HCT116 (cell line): ENCODE data around the gene ARL6IP4. TPM values are rescaled to one million over a fixed set of nuclear protein-coding genes. Genes with fewer than 3 reads are reported as not detected.

Experiments used
- ATAC-seq: fragments of 200-7000 bp; cut with Tn5 transposase; 2 replicates; pipeline ENCODE4 v1.9.1; 2020; ENCODE audit warnings: mild to moderate bottlenecking, moderate library complexity
- BruUV-seq: library from RNA; stranded (reverse); fragments of 400-500 nt; replicated peaks from 2 replicates; lab custom pipeline; 2021; lab: Mats Ljungman, UMichigan
- CTCF ChIA-PET: fragments of 300-600 bp; sonication (Branson Sonifier 250); formaldehyde crosslinking; loops from one replicate; lab custom pipeline; 2021; ENCODE audit warnings: antibody characterized with exemption; lab: Charles Lee
- POLR2A ChIA-PET: fragments of 300-600, 350-600 bp; sonication (Branson Sonifier 250); formaldehyde crosslinking; loops from one replicate; lab custom pipeline; 2021; ENCODE audit warnings: antibody characterized with exemption; lab: Charles Lee
- RAD21 ChIA-PET, 2 experiments: fragments of 300-600 bp; sonication (Branson Sonifier 250); formaldehyde crosslinking; loops; one replicate each; lab custom pipeline; 2023; ENCODE audit warnings: low total read pairs in 2 of 2; ENCODE audit not compliant: uncharacterized antibody in 2 of 2, unreplicated experiment in 2 of 2, low non-redundant PET in 1 of 2; lab: Charles Lee
- DNase-seq: peaks from one replicate; pipeline ENCODE4 v3.0.0-alpha.2; 2010; ENCODE audit warnings: low read depth, low spot score
- H2AFZ ChIP-seq: fragments of 200-600 bp; shearing (Covaris generic), sonication (generic); 2 replicates; pipeline ENCODE4 v1.6.1; 2017; ENCODE audit warnings: low read depth, mixed run types, mixed read lengths, antibody characterized with exemption, low read length; ENCODE audit not compliant: poor library complexity, severe bottlenecking
- H3K27ac ChIP-seq: 2 replicates; pipeline ENCODE4 v1.5.1; 2012; ENCODE audit warnings: low read depth, low read length
- H3K27me3 ChIP-seq: fragments of 200-600 bp; sonication (generic); 2 replicates; pipeline ENCODE4 v1.6.1; 2016; ENCODE audit warnings: mixed run types, low read length, mixed read lengths; ENCODE audit not compliant: insufficient read depth
- H3K36me3 ChIP-seq, 2 experiments: fragments of 200-500 bp in 1 of 2; fragments of 200-600 bp in 1 of 2; sonication (Bioruptor generic) in 1 of 2; sonication (generic) in 1 of 2; 2 replicates each; pipeline versions ENCODE4 v1.5.1 to v1.6.1; 2014 to 2016; ENCODE audit warnings: low read length in 2 of 2, inconsistent platforms in 1 of 2, mixed read lengths in 1 of 2, mixed run types in 1 of 2; ENCODE audit not compliant: insufficient read depth in 2 of 2, control insufficient read depth in 1 of 2
- H3K4me1 ChIP-seq, 2 experiments: fragments of 200-600 bp in 1 of 2; sonication (generic) in 1 of 2; 2 replicates each; pipeline versions ENCODE4 v1.5.1 to v1.6.1; 2012 to 2017; ENCODE audit warnings: low read length in 2 of 2, inconsistent platforms in 1 of 2, mild to moderate bottlenecking in 1 of 2, mixed read lengths in 1 of 2, mixed run types in 1 of 2, moderate library complexity in 1 of 2; ENCODE audit not compliant: insufficient read depth in 2 of 2, control insufficient read depth in 1 of 2
- H3K4me2 ChIP-seq: fragments of 200-600 bp; sonication (generic); 2 replicates; pipeline ENCODE4 v1.6.1; 2017; ENCODE audit warnings: mixed run types, low read length, mixed read lengths
- H3K4me3 ChIP-seq, 2 experiments: fragments of 200-600 bp in 1 of 2; sonication (generic) in 1 of 2; replicated peaks in 1 of 2; 2 replicates each; pipeline ENCODE4 v1.5.1; 2011 to 2016; ENCODE audit warnings: low read length in 2 of 2, control low read depth in 1 of 2, low read depth in 1 of 2, mild to moderate bottlenecking in 1 of 2, mixed read lengths in 1 of 2, mixed run types in 1 of 2
- H3K79me2 ChIP-seq: fragments of 200-600 bp; sonication (generic); 2 replicates; pipeline ENCODE4 v1.6.1; 2017; ENCODE audit warnings: mild to moderate bottlenecking, mixed run types, low read length, moderate library complexity, mixed read lengths; ENCODE audit not compliant: insufficient read depth
- H3K9ac ChIP-seq: fragments of 200-600 bp; sonication (generic); 2 replicates; pipeline ENCODE4 v1.6.1; 2016; ENCODE audit warnings: low read length, mixed read lengths
- H3K9me2 ChIP-seq: fragments of 200-600 bp; sonication (generic), shearing (Covaris generic); 2 replicates; pipeline ENCODE4 v1.6.1; 2017; ENCODE audit warnings: mixed run types, mild to moderate bottlenecking, moderate library complexity; ENCODE audit not compliant: insufficient read depth
- H3K9me3 ChIP-seq, 2 experiments: fragments of 200-500 bp in 1 of 2; fragments of 200-600 bp in 1 of 2; sonication (Bioruptor generic) in 1 of 2; sonication (generic) in 1 of 2; 2 replicates each; pipeline ENCODE4 v1.6.1; 2014 to 2017; ENCODE audit warnings: low read length in 2 of 2, mixed read lengths in 2 of 2, inconsistent platforms in 1 of 2, low read depth in 1 of 2, mild to moderate bottlenecking in 1 of 2, mixed run types in 1 of 2, moderate library complexity in 1 of 2; ENCODE audit not compliant: control insufficient read depth in 1 of 2, insufficient read depth in 1 of 2
- H4K20me1 ChIP-seq: fragments of 200-600 bp; sonication (generic), shearing (Covaris generic); 2 replicates; pipeline ENCODE4 v1.6.1; 2017; ENCODE audit warnings: mixed run types, mild to moderate bottlenecking, moderate library complexity; ENCODE audit not compliant: insufficient read depth
- CBX3 ChIP-seq: IDR thresholded peaks from 2 replicates; pipeline ENCODE4 v1.6.1; 2012; ENCODE audit warnings: low read depth
- CEBPB ChIP-seq: IDR thresholded peaks from 2 replicates; pipeline ENCODE4 v1.6.1; 2012; ENCODE audit warnings: low read depth
- EZH2 ChIP-seq: fragments of 200-600 bp; sonication (generic); IDR thresholded peaks from 2 replicates; pipeline ENCODE4 v1.6.1; 2017; ENCODE audit warnings: antibody characterized with exemption, mixed run types
- FOSL1 ChIP-seq: IDR thresholded peaks from 2 replicates; pipeline ENCODE4 v1.6.1; 2012; ENCODE audit warnings: low read depth
- POLR2AphosphoS5 ChIP-seq: IDR thresholded peaks from 2 replicates; pipeline ENCODE4 v1.6.1; 2011; ENCODE audit warnings: mild to moderate bottlenecking, low read depth, low read length, moderate library complexity
- RAD21 ChIP-seq: IDR thresholded peaks from 2 replicates; pipeline ENCODE4 v1.6.1; 2012; ENCODE audit warnings: low read depth, mild to moderate bottlenecking
- SRF ChIP-seq: IDR thresholded peaks from 2 replicates; pipeline ENCODE4 v1.6.1; 2012; ENCODE audit warnings: low read depth
- TCF7L2 ChIP-seq: IDR thresholded peaks from 2 replicates; pipeline ENCODE4 v1.7.0; 2011; ENCODE audit warnings: borderline replicate concordance, inconsistent platforms; ENCODE audit not compliant: insufficient read depth, insufficient read length; ENCODE audit errors: extremely low read depth
- YY1 ChIP-seq: IDR thresholded peaks from 2 replicates; pipeline ENCODE4 v1.6.1; 2011; ENCODE audit warnings: low read length, low read depth, moderate library complexity, mild to moderate bottlenecking; ENCODE audit not compliant: insufficient replicate concordance; ENCODE audit errors: extremely low read depth
- ZNF274 ChIP-seq: fragments of 200-500 bp; sonication (Bioruptor generic); IDR thresholded peaks from 2 replicates; pipeline ENCODE4 v1.6.1; 2014; ENCODE audit warnings: mild to moderate bottlenecking, low read depth, low read length, inconsistent platforms
- intact Hi-C: fragments of 100-400 bp; cut with micrococcal nuclease; formaldehyde crosslinking; loops from 2 replicates; pipeline ENCODE4 v1.10.0; 2022
- total RNA-seq: library from RNA; stranded (reverse); gene quantifications from one replicate; pipeline ENCODE4 v1.2.1, GENCODE V29; 2021; ENCODE audit not compliant: unreplicated experiment
- TF ChIP-seq, protein P1 (sequence below), 3 experiments: fragments of 200-600 bp in 1 of 3; sonication (generic) in 1 of 3; IDR thresholded peaks in 2 of 3; conservative IDR thresholded peaks in 1 of 3; 2 replicates each; pipeline ENCODE4 v1.5.1; 2012 to 2017; ENCODE audit warnings: low read depth in 2 of 3, low read length in 2 of 3, antibody characterized with exemption in 1 of 3, borderline replicate concordance in 1 of 3, control low read depth in 1 of 3, mild to moderate bottlenecking in 1 of 3, mixed read lengths in 1 of 3, mixed run types in 1 of 3, moderate library complexity in 1 of 3; ENCODE audit not compliant: insufficient read depth in 1 of 3
- TF ChIP-seq, protein P2 (sequence below): IDR thresholded peaks from 2 replicates; pipeline ENCODE4 v1.6.1; 2012

The ARL6IP4 gene
- total RNA-seq, 1 experiment from 2014 or later: 128 TPM

DNA sequence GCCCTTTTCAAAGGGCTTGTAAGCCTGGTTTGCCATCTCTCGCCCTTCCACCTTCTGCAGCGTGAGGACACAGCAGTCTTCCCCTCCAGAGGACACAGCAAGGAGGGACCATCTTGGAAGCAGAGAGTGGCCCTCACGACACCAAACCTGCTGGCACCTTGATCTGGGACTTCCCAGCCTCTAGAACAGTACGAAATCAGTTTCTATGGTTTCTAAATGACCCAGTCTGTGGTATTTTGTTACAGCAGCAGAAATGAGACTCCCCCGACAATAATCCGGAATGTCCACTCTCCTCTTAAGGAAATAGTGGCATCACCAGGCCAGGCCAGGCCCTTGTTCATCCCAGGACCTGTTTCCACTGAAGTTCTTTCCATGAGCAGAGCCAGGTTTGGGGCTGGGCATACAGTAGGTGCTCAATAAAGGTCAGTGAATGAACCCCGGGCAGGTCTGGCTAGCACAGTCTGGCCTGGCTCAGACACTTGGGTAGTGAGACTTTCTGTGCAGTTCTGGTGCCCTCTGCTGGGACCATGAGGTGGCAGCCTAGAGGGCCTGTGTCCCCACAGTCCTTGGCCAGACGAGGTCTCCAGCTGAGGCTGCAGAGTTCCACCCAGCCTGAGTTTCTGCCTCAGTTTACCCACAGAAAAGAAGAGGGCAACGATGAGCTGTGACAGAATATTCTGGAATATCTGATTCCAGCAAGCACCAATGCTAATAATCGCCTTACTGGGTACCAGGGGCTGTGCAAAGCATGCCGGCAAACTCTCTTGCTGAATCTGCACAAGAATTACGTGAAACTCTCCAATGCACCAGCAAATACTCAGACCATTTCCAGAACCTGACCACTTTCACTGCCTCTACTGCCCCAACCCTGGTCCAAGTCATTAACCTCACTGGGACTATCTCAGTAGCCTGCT is 28.2 kb upstream of the ARL6IP4 start:
- Histone ChIP-seq H3K4me2 (peak overlapping the region; percentile 50), H3K9me2 (no peaks in the 10 kb centered on the region), H2AFZ (no peak overlapping the region), H3K4me3 (no peak overlapping the region), H3K36me3 (no peaks in the 10 kb centered on the region), H4K20me1 (no peaks in the 10 kb centered on the region), H3K9me3 (no peaks in the 10 kb centered on the region), H3K27me3 (no peaks in the 10 kb centered on the region), H3K27ac (0 out of 2 replicates have a peak overlapping the region, but pooled peaks have one; percentile 4), H3K79me2 (no peaks in the 10 kb centered on the region), H3K9ac (peak overlapping the region; percentile 32), H3K4me1 (peaks cover 11 to 32% of the 10 kb centered on the region in 2 experiments)
- intact Hi-C loops: loop anchor here (1.0 to 5.0 kb wide), 5 partner anchors 72 to 315 kb away; no protein-coding TSS in a partner anchor
- ChIA-PET POLR2A (interaction anchor here (0.7 kb wide), 1 partner anchor 14 kb away, joined by 3 read pairs; the partner anchor contains the start of gene ABCB9), RAD21 (interaction anchor here (0.6 to 1.2 kb wide), 4 partner anchors 14 to 158 kb away, joined by 3 to 6 read pairs (median 3); partner anchors contain the start of gene ABCB9 (in 1 of the 2)), CTCF (interaction anchor here (0.6 to 3.0 kb wide), 8 partner anchors 9 to 314 kb away, joined by 3 to 17 read pairs (median 4); no protein-coding TSS in a partner anchor)
- DNase-seq (peak; percentile 59), ATAC-seq (peak; percentile 95)
- TF ChIP-seq ZNF274: no peak
- TF ChIP-seq, protein P1, sequence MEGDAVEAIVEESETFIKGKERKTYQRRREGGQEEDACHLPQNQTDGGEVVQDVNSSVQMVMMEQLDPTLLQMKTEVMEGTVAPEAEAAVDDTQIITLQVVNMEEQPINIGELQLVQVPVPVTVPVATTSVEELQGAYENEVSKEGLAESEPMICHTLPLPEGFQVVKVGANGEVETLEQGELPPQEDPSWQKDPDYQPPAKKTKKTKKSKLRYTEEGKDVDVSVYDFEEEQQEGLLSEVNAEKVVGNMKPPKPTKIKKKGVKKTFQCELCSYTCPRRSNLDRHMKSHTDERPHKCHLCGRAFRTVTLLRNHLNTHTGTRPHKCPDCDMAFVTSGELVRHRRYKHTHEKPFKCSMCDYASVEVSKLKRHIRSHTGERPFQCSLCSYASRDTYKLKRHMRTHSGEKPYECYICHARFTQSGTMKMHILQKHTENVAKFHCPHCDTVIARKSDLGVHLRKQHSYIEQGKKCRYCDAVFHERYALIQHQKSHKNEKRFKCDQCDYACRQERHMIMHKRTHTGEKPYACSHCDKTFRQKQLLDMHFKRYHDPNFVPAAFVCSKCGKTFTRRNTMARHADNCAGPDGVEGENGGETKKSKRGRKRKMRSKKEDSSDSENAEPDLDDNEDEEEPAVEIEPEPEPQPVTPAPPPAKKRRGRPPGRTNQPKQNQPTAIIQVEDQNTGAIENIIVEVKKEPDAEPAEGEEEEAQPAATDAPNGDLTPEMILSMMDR (IDR thresholded peaks at IDR 0.05 in 2 of 3, conservative IDR thresholded peaks at IDR 0.05 in 1 of 3; ENCODE audit: borderline replicate concordance in 1 of 3, insufficient read depth in 1 of 3, low read depth in 2 of 3, low read length in 2 of 3): peak in 2 of 3 experiments; percentile 88 to 97; a peak in 4 of 6 replicates
- no TSS peak for BruUV-seq

DNA sequence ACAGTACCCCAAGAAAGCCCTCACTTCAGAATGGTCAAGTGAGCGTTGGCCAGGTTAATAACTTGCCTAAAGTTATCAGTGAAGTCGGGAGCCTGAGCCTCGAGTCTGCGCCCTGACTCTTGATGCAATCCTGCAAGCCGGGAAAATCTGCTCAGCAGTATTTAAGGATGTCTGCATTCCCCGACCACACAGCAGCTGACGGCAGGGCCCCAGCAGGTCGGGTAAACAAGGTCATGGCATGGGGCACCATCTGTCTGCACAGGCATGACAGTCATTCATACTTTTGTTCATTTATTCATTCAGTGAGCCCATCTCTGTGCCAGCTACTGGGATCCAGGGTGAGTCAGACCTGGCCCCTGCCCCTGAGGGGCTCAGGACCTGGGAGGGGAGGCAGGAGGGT is 25.3 kb upstream of the ARL6IP4 start:
- Histone ChIP-seq H4K20me1 (no peaks in the 10 kb centered on the region), H3K4me2 (no peak overlapping the region), H3K27ac (no peak overlapping the region), H3K27me3 (no peaks in the 10 kb centered on the region), H3K36me3 (no peaks in the 10 kb centered on the region), H2AFZ (no peak overlapping the region), H3K79me2 (no peaks in the 10 kb centered on the region), H3K9ac (no peak overlapping the region), H3K4me3 (no peak overlapping the region), H3K9me2 (no peaks in the 10 kb centered on the region), H3K9me3 (no peaks in the 10 kb centered on the region), H3K4me1 (peaks cover 5 to 21% of the 10 kb centered on the region in 2 experiments; a peak in 3 of 4 replicates)
- ChIA-PET CTCF (no interaction called here), RAD21 (no interaction called here), POLR2A (interaction anchor here (0.8 kb wide), 1 partner anchor 99 kb away, joined by 4 read pairs; no protein-coding TSS in a partner anchor)
- intact Hi-C loops: no loop called here
- no peak for ATAC-seq
- DNase-seq: no peak
- BruUV-seq: no TSS peak
- TF ChIP-seq, protein P1 (IDR thresholded peaks at IDR 0.05 in 2 of 3, conservative IDR thresholded peaks at IDR 0.05 in 1 of 3; ENCODE audit: borderline replicate concordance in 1 of 3, insufficient read depth in 1 of 3, low read depth in 2 of 3, low read length in 2 of 3): no peak
- TF ChIP-seq TCF7L2 (no peak), POLR2AphosphoS5 (no peak), CBX3 (no peak), YY1 (no peak), EZH2 (no peak), CEBPB (no peak), SRF (no peak), RAD21 (no peak), FOSL1 (no peak)
- TF ChIP-seq, protein P2, sequence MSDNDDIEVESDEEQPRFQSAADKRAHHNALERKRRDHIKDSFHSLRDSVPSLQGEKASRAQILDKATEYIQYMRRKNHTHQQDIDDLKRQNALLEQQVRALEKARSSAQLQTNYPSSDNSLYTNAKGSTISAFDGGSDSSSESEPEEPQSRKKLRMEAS: no peak
